Stimulated activated naive CD4-positive, alpha-beta T cell treated with Interleukin-2 at 50 U/mL for 16 hours (primary cell): ENCODE data around the gene IFITM10.

ENCODE experiments used
- DNase-seq: peaks from one replicate; lab custom pipeline; 2025; lab: John Stamatoyannopoulos, UW

Gene IFITM10

GRCh38 chr11:1751531-1751921 is 1.1 kb upstream of the IFITM10 start:
- DNase-seq, result no peak

- DNase-seq, result no peak
Observed at GRCh38 chr11:1750840-1751530, 590 bp upstream of the IFITM10 start.

GRCh38 chr11:1749395-1750351 is 722 bp downstream of the IFITM10 start:
- DNase-seq, result no peak

- DNase-seq, result no peak
Observed at GRCh38 chr11:1748636-1749394, 1.6 kb downstream of the IFITM10 start.

- DNase-seq, result no peak
Observed at GRCh38 chr11:1747753-1748635, 2.4 kb downstream of the IFITM10 start.

GRCh38 chr11:1746956-1747752 is 3.2 kb downstream of the IFITM10 start:
- DNase-seq, result no peak

GRCh38 chr11:1746511-1746931 is 3.9 kb downstream of the IFITM10 start:
- DNase-seq, result no peak

- DNase-seq, result no peak
Observed at GRCh38 chr11:1745701-1746320, 4.6 kb downstream of the IFITM10 start.

GRCh38 chr11:1744891-1745700 is 5.3 kb downstream of the IFITM10 start:
- DNase-seq, result no peak

- DNase-seq, result no peak
Observed at GRCh38 chr11:1744137-1744886, 6.1 kb downstream of the IFITM10 start.

- DNase-seq, result no peak
Observed at GRCh38 chr11:1743585-1744136, 6.7 kb downstream of the IFITM10 start.

GRCh38 chr11:1742869-1743584 is 7.4 kb downstream of the IFITM10 start:
- DNase-seq, result no peak

GRCh38 chr11:1742371-1742770 is 8.0 kb downstream of the IFITM10 start:
- no peak for DNase-seq

- no peak for DNase-seq
Observed at GRCh38 chr11:1741741-1742140, 8.7 kb downstream of the IFITM10 start.

GRCh38 chr11:1740786-1741530 is 9.4 kb downstream of the IFITM10 start:
- no peak for DNase-seq

GRCh38 chr11:1739576-1739975 is 10.8 kb downstream of the IFITM10 start:
- DNase-seq, result no peak

GRCh38 chr11:1738380-1738779 is 12.0 kb downstream of the IFITM10 start:
- no peak for DNase-seq
